ENCODE data around the gene ATOX1.

DNA sequence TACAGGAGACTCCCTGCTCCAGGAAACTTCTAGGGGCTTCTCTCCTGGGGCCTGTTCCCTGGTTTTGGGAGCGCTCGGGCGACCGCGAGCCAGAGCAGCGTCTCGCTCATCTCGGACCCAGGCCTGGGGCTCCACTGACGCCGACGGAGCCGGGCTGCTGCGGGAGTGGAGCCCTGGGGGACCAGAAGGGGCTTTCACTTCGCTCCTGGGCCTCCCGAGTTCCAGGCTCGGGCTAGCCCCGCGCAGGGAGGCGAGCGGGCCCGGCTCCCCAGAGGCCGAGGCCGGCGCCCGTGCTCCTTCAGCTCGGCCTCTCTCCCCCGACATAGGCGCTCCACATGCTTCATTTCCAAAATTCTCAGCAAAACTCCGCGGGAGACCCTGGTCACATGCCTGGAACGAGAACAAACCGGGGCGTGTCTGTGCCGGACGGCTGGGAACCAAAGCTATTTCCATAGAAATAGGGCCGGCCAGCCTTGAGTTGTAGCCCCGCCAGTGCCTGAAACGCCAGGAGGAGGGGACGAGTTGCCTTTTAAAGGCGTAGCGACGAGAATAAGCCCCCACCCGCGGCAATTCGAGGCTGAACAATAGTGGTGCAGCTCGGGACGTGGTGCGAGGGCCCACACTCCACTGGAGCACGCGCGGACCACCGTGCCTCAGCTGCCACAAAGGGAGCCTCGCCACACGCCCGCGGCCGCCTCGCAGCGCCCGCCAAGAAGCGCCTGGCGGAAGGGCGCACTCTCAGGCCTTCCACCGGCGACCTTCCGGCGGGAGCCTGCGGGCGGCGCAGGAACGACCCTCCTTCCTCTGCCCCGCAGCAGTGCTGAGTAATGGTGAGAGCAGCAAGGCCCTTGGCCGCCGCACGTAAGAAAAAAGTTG lies 12.2 kb upstream of the ATOX1 start:
- TF ChIP-seq, protein P1, sequence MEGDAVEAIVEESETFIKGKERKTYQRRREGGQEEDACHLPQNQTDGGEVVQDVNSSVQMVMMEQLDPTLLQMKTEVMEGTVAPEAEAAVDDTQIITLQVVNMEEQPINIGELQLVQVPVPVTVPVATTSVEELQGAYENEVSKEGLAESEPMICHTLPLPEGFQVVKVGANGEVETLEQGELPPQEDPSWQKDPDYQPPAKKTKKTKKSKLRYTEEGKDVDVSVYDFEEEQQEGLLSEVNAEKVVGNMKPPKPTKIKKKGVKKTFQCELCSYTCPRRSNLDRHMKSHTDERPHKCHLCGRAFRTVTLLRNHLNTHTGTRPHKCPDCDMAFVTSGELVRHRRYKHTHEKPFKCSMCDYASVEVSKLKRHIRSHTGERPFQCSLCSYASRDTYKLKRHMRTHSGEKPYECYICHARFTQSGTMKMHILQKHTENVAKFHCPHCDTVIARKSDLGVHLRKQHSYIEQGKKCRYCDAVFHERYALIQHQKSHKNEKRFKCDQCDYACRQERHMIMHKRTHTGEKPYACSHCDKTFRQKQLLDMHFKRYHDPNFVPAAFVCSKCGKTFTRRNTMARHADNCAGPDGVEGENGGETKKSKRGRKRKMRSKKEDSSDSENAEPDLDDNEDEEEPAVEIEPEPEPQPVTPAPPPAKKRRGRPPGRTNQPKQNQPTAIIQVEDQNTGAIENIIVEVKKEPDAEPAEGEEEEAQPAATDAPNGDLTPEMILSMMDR (IDR thresholded peaks at IDR 0.05; ENCODE audit: low read length) = no peak
- TF ChIP-seq EZH2 (optimal IDR thresholded peaks at IDR 0.05; ENCODE audit: low read depth, low read length) = no peak
